ENCODE data around the gene LCORL.
A peak's percentile ranks its signal among the peaks of the same experiment; 100 is the strongest.

Gene LCORL

GRCh38 chr4:17812125-17812524 lies 209.4 kb downstream of the LCORL start:
- no peak for TF ChIP-seq POLR2AphosphoS5 (IDR thresholded peaks at IDR 0.05; ENCODE audit: low read depth)
- TF ChIP-seq, protein P1, sequence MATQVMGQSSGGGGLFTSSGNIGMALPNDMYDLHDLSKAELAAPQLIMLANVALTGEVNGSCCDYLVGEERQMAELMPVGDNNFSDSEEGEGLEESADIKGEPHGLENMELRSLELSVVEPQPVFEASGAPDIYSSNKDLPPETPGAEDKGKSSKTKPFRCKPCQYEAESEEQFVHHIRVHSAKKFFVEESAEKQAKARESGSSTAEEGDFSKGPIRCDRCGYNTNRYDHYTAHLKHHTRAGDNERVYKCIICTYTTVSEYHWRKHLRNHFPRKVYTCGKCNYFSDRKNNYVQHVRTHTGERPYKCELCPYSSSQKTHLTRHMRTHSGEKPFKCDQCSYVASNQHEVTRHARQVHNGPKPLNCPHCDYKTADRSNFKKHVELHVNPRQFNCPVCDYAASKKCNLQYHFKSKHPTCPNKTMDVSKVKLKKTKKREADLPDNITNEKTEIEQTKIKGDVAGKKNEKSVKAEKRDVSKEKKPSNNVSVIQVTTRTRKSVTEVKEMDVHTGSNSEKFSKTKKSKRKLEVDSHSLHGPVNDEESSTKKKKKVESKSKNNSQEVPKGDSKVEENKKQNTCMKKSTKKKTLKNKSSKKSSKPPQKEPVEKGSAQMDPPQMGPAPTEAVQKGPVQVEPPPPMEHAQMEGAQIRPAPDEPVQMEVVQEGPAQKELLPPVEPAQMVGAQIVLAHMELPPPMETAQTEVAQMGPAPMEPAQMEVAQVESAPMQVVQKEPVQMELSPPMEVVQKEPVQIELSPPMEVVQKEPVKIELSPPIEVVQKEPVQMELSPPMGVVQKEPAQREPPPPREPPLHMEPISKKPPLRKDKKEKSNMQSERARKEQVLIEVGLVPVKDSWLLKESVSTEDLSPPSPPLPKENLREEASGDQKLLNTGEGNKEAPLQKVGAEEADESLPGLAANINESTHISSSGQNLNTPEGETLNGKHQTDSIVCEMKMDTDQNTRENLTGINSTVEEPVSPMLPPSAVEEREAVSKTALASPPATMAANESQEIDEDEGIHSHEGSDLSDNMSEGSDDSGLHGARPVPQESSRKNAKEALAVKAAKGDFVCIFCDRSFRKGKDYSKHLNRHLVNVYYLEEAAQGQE (IDR thresholded peaks at IDR 0.05; ENCODE audit: insufficient replicate concordance, low read depth) = no peak
- no peak for TF ChIP-seq CTCF (IDR thresholded peaks at IDR 0.05; ENCODE audit: insufficient read depth, low read length)
- TF ChIP-seq SPI1 (IDR thresholded peaks at IDR 0.05; ENCODE audit: borderline replicate concordance, low read depth) = no peak
- no peak for TF ChIP-seq GABPA (IDR thresholded peaks at IDR 0.05; ENCODE audit: low read depth)
- Histone ChIP-seq H3K27me3 (ENCODE audit: insufficient read depth, poor library complexity, severe bottlenecking) (no peaks in the 10 kb centered on the region), H3K27ac (replicated peaks) (peak overlapping the region; percentile 99), H3K4me3 (replicated peaks; ENCODE audit: insufficient read depth, low read length) (peak overlapping the region; percentile 82)
- no peak for DNase-seq (ENCODE audit: low read depth in 1 of 2, low spot score in 1 of 2)

DNA sequence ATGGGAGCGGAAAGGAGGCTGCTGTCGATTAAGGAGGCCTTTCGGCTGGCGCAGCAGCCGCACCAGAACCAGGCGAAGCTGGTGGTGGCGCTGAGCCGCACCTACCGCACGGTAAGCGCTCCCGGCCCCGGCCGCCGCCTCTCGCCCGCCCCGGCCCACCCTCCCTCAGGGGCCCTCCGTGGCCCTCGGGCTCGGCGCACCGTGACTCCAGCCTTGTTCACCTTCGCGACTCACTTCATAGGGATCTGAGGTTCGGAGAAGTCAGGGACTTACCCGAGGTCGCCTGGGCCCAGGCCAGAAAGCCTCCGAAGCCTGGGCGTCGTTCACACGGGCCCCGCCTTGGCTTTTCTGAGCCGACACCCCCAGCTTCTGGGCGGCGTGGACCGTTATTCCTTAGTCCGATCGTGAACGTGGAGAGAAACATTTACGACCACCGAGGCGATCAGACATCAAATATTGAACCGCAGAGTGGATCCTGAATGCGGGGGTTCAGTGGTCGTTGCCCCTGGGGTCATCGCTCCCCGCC lies 210.4 kb downstream of the LCORL start:
- DNase-seq (ENCODE audit: low read depth in 1 of 2, low spot score in 1 of 2) = no peak
- no peaks in the 10 kb centered on the region for H3K27me3 ChIP-seq (ENCODE audit: insufficient read depth, poor library complexity, severe bottlenecking)
- H3K4me3 ChIP-seq (replicated peaks; ENCODE audit: insufficient read depth, low read length) = peak overlapping the region; percentile 82
- TF ChIP-seq POLR2AphosphoS5 (IDR thresholded peaks at IDR 0.05; ENCODE audit: low read depth) (no peak), GABPA (IDR thresholded peaks at IDR 0.05; ENCODE audit: low read depth) (no peak), SPI1 (IDR thresholded peaks at IDR 0.05; ENCODE audit: borderline replicate concordance, low read depth) (no peak), CTCF (IDR thresholded peaks at IDR 0.05; ENCODE audit: insufficient read depth, low read length) (no peak)
- TF ChIP-seq, protein P1 (IDR thresholded peaks at IDR 0.05; ENCODE audit: insufficient replicate concordance, low read depth) = no peak
- H3K27ac ChIP-seq (replicated peaks) = peak overlapping the region; percentile 99

DNA sequence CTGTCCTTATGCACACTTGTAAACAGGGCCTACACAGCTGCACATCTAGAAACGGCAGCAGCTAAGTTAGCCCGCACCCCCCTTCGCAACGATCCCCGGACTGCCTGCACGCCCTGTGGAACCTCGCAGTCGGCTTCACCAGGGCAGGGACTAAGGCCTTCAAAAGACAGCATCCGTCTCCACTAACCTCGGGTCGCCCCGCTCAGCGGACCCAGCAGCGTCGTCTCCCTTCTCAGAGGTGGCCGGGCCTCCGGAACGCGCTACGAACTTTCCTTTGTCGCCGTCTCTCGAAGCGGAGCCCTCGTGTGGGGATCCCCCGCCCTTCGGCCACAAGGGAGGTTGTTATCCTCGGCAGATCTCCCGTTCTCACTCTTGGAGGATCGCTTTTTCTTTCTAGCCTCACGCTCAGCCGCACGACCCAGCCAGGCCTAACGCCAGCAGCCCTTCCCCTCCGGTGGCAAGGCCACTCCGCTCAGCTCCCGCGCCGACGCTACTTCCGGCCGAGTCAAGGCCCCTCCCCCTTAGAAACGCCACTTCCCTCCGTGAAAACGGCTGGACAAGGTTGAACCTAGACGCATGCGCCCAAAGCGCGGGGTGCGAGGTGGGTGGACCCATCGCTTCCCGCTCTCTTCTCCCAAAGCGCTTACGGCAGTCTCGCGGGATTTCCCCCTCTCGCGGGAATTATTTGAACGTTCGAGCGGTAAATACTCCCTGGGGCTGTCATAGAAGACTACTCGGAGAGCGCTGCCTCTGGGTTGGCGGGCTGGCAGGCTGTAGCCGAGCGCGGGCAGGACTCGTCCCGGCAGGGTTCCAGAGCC lies 211.1 kb downstream of the LCORL start, which contains the start of the genes DCAF16 and NCAPG:
Gene DCAF16 (minus strand): TSS at position 498 of the 818 bp plus-strand sequence. CDS start 6,616 bp downstream, outside the sequence.
Gene NCAPG (plus strand): TSS at position 720 of the 818 bp plus-strand sequence. CDS start 99 bp downstream, outside the sequence.
- Histone ChIP-seq H3K27me3 (ENCODE audit: insufficient read depth, poor library complexity, severe bottlenecking) (no peaks in the 10 kb centered on the region), H3K4me3 (replicated peaks; ENCODE audit: insufficient read depth, low read length) (peak within 1 kb of the TSS; percentile 82), H3K27ac (replicated peaks) (peak within 1 kb of the TSS; percentile 99)
- DNase-seq (ENCODE audit: low read depth in 1 of 2, low spot score in 1 of 2) = peak; percentile 95 to 99
- TF ChIP-seq SPI1 (IDR thresholded peaks at IDR 0.05; ENCODE audit: borderline replicate concordance, low read depth) (peak; percentile 85), GABPA (IDR thresholded peaks at IDR 0.05; ENCODE audit: low read depth) (peak; percentile 80), CTCF (IDR thresholded peaks at IDR 0.05; ENCODE audit: insufficient read depth, low read length) (no peak), POLR2AphosphoS5 (IDR thresholded peaks at IDR 0.05; ENCODE audit: low read depth) (peak; percentile 97)
- TF ChIP-seq, protein P1 (IDR thresholded peaks at IDR 0.05; ENCODE audit: insufficient replicate concordance, low read depth) = peak; percentile 39
